GM12891 (cell line): Measurements from ENCODE around the gene AUNIP.

ENCODE experiments used
- POLR2A ChIP-seq: IDR thresholded peaks from 2 replicates; pipeline ENCODE4 v1.6.1; 2011; ENCODE audit warnings: low read depth, low read length, control low read depth
- TAF1 ChIP-seq: IDR thresholded peaks from 2 replicates; pipeline ENCODE4 v1.6.1; 2011; ENCODE audit warnings: low read depth, low read length, control low read depth

- TF ChIP-seq POLR2A: no peak
- no peak for TF ChIP-seq TAF1
Observed at GRCh38 chr1:25896266-25896665, 37.0 kb upstream of the AUNIP start.
